HK-2 (cell line): ENCODE results near the gene TNNI2.
A peak's percentile ranks its signal among the peaks of the same experiment; 100 is the strongest.
"Not testable (repeated sequence)": the region's sequence is repeated elsewhere in the genome, so short reads cannot be mapped to it uniquely, and the experiment has no call there.

Experiments
- DNase-seq: peaks from one replicate; pipeline ENCODE4 v3.0.0-alpha.2; 2018; ENCODE audit not compliant: unreplicated experiment

TNNI2 gene

DNA sequence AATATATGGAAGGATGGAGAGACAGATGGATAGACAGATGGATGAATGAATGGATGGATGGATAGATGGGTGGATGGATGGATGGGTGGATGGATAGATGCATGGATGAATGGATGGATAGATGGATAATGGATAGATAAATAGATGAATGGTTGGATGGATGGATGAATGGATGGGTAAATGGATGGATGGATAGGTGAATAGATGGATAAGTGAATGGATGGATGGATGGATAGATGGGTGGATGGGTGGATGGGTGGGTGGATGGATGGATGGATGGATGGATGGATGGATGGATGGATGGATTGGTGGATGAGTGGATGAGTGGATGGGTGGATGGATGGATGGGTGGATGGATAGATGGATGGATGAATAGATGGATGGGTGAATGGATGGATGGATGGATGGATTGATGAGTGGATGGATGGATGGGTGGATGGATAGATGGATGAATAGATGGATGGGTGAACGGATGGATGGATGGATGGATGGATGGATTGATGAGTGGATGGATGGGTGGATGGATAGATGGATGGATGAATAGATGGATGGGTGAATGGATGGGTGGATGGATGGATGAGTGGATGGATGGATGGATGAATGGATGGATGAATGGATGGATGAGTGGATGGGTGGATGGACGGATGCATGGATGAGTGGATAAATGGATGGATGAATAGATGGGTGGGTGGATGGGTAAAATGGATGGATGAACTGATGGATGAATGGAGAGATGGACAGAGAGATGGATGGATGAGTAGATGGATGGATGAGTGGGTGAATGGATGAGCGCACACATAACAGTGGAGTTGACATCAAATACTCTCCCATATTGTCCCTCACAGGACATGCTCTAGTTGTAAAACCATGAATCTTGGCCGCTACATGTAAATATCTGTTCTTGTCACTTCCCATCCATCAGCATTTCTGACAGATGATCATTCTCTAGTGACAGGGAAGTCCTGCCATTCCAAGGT is 22.9 kb downstream of the TNNI2 start:
- no peak for DNase-seq

DNA sequence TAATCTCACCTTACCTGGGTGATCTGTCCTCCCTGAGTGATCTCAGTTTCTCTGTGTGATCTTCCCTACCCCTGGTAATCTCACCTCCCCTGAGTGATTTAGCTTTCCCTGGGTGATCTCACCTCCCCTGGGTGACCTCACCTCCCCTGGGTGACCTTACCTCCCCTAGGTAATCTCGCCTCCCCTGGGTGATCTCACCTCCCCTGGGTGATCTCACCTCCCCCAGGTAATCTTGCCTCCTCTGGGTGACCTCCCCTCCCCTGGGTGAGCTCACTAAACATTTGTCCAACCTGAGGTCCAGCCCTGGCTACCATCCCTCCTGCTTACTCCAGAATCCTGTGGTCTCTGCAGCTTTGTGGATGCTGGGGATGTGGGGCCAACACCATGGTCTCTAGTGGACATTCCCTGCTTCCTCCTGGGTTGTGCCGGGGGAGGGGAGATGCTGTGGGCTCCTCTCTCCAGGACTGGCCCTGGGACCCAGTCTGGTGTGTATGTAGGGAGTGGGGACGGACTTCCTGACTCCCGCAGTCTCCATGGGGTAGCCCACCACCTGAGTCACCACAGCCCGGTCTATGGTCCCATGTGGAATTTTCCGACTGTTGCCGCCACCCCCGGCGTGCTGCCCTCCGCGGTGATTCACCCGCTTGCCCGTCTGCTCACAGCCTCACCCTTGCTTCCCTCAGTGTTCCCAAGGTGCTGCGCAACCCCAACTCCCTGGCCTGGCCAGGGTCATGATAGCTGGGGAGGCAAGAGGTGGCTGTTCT is 24.0 kb downstream of the TNNI2 start:
- peak; percentile 62 for DNase-seq

DNA sequence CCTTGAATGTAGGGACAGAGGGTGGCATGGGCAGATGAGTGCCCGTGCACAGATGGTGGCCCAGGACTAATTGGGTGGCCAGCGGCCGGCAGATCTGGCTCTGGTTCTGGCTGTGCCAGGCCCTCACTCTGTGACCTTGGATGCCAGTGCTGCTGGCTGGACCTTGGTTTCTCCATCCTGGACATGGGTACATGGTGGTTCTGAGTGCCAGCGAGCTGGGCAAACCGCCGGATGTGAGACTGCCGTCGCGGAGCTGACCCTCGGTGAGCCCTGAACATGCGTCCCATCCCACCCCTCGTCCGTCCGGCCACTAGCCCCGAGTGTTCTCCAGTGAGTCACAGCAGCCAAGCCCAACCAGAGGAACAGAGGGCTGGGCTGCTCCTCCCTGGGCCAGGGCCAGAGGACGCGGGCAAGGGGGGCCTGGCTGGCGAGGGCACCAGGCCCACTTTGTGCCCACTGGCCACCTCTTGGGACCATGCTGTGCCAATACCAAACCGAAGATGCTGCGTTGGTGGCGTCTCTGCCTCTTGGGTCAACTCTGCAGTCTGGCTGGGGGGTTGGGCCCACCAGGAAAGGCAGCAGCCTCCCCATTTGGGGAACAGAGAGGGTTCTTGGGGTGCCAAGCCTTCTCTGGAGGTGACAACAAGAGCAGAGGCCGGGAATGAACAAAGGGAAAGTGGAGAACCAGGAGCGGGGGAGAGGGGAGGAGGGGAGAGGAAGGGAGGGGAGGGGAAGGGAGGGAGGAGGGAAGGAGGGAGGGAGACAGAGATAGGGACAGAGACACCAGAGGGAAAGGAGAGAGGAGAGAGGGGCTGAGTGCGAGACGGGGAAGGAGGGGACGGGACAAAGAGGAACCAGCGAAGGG is 24.8 kb downstream of the TNNI2 start:
- peak; percentile 82 for DNase-seq

DNA sequence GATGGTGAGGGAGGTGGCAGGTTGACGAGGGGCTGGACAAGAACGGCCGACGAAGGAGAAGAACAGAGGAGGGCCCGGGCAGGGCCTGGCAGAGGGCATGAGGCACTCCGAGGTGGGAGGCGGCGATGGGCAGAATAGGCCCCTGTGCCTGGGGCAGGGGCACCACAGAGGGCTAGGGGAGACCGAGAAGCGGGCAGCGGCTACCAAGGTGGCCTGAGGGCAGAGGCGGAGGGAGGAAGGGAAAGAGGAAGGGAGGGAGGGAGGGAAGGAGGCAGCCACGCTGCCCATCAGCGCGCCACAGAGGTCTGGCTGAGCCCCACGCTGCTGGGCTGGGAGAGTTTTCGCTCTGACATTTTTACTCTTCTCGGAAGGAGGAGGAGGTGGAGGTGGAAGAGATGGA is 25.4 kb downstream of the TNNI2 start:
- no peak for DNase-seq

DNA sequence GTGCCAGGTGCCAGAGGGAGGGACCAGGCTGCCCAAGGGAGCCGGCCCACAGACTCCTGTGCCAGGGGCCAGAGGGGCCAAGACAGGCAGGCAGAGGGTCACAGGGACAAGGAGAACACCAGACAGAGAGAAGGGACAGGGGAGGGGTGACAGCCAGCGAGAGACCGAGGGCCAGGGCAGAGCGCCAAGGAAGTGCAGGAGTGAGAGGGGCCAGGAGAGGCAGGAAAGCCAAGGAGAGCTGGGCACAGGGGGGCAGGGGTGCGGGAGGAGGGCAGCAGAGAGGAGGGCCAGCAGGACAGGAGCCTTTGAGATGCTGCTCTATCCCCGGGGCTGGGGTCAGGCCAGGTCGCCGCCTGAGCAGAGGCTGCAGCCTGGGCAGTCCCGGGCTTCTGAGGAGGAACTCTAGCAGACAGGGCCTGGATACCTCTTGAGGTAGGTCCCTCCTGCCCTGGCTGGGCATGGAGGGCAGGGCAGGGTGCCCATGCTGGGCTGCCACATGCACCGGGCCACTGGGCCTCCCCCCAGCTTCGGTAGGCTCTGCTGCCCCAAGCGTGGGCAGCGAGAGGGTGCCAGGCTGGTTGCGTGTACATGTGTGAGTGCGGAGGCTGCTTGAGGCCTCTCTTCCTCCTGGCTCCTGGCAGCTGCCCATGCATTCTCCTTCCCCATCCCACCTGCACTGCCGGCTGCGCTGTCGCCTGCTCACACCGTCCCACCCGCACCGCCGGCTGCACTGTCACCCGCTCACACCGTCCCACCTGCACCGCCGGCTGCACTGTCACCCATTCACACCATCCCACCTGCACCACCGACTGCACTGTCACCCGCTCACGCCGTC is 26.3 kb downstream of the TNNI2 start:
- no peak for DNase-seq

DNA sequence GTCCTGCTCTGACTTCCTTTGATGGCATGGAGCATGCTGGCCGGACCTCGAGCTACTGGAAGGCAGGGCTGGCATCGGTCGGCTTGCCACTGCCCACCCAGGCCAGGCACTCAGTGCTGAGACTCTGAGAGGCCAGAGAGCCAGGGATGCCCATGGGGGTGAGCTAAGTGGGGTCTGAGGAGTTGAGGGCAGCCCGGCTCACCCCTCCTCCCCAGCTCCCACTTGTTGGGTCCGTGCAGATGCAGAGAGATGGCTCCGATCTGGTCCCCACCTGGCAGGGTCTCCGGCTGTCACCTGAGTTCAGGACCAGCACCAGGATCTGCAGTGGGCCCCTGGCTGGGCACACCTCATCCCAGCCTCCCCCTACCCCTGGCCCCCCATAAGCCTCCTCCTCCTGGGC is 27.4 kb downstream of the TNNI2 start:
- no peak for DNase-seq

DNA sequence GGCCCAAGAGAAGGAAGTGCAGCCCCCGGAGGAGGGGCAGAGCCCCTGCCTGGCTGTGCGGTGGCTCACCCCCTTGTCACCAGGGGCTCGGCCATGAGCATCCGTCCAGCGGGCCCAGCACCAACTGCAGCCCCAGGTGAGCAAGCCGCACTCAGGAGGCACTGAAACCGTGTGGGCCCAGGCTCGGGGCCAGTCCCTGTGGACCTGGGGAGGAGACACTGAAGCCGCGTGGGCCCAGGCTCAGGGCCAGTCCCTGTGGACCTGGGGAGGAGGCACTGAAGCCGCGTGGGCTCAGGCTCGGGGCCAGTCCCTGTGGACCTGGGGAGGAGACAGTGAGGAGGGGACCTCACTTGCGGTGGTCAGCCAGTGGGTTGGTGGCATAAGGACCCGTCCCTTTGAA is 28.0 kb downstream of the TNNI2 start:
- no peak for DNase-seq

DNA sequence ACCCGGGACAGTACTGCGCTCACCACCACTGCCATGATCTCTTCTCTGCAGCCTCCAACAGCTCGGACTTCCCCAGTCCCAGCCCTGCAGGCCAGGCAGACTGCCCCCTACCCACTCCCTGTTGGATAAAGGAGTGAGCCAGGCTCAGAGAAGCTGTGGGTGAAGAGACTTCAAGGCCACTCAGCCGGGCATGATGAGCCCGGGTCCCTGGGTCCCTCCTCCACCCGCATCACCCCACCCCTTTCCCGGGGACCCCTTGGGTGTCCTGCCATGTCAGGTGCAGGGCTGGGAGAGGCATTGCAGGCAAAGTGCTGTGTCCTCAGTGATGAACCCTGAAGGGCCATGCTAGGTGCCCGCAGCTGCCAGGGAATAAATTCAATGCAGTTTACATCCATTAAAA is 28.6 kb downstream of the TNNI2 start:
- no peak for DNase-seq

DNA sequence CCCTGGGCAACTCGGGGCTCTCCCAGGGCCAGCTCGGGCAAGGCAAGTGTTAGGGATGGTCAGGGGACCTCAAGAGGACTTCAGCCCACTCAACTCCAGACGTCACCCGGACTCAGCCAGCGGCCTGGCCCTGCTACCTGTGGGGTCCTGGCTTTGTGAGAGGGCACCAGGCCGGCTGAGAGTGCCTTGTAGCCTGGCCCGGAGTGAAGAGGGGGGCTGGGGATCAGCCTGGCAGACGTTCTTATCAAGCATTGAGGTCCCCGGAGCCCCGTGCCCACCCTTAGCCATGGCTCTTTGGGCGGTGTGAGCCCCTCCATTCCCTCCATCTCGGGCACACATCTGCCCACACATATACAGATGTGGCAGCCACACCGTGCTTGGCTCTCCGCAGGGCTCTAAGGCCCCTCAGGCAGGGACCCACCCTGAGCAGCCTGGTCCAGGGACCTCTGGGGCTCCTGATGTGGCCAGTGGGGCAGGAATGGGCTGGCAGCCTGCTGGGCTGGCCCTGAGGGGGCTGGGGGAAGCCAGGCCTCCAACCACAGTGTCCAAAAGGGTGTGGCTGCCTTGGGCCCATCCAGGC is 29.4 kb downstream of the TNNI2 start:
- no peak for DNase-seq

DNA sequence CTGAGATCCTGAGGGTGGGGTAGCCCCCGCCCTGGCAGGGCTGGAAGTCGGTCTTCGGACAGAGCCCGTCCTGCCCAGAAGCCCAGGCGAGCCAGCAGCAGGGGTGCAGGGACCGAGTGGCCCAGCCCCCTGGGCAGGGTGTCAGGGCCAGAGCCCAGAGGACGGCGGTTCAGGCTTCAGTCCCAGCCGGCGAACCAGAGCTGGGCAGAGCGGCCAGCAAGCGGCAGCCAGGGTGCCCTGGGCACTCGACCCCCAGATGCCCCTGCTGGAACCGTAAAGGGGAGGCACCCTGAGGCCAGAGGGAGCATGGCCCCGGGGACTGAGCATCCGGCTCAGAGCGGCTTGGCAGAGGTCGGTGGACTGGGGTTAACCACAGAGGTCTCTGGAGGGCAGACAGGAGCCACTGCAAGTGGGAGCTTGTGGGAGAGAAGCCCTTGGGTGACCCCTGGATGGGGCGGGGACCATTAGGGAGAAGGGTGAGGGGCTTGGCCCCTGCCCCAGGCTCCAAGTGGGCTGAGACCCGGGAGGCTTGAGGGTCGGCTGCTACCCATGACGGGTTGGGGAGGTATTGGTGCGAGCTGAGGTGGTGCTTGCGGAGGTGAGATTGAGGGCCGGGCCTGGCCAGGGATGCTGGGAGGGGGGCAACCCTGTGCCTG is 30.0 kb downstream of the TNNI2 start:
- no peak for DNase-seq

DNA sequence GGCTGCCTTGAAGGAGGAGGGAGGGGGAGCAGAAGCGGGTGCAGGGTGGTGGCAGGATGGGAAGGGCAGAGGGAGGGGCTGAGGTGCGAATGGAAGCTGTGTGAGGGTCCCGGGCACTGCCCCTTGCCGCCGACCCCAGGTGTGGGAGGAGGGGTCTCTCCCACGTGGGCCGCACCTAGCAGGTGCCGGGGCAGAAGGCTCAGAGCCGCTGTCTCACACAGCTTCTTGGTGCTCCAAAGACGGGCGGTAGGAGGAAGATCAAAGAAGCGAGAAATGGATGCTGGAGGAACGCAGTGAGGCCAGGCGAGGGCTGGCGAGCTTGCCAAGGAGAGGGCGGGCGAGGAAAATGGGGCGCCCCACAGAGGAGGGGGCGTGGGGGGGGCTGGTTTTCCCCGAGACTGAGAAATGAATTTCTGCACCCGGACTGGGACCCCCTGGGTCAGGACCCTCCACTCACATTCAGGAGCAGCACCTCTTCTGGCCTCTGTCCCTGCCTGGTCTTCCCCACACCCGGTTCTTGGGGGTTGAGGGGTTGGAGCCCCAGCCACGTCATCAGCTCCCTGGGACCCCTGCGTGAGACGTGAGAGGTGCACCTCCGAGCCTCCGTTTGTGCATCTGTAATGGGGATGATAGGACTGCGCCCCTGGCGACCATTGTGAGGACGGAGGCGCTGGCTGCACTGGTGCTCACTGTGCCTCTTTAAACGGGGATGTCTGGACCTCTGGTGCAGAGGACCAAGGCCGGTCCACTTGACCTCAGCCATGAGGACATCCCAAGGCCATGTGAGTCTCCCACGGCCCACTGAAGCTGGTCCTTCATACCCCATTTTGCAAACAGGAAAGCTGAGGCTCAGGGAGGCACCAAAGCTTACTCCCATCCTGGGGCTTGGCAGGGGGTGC is 30.9 kb downstream of the TNNI2 start:
- no peak for DNase-seq

DNA sequence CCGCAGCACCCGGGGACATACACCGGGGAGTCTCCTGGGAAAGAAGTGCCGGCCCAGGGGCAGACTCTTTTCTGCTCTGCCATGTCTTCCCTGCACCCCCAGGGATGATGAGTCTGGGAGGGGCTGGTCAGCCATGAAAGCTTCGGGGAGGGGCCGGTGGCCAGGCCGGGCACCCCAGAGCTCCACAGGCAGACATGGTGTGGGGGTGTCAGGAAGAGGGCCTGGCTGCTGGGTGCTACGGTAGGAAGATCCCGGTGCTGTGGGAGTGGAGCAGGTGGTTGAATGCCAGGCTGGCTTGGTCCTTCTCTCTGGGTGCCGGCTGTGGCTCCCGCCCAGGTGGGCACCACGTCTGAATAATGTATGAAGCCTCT is 31.5 kb downstream of the TNNI2 start:
- DNase-seq = no peak

DNA sequence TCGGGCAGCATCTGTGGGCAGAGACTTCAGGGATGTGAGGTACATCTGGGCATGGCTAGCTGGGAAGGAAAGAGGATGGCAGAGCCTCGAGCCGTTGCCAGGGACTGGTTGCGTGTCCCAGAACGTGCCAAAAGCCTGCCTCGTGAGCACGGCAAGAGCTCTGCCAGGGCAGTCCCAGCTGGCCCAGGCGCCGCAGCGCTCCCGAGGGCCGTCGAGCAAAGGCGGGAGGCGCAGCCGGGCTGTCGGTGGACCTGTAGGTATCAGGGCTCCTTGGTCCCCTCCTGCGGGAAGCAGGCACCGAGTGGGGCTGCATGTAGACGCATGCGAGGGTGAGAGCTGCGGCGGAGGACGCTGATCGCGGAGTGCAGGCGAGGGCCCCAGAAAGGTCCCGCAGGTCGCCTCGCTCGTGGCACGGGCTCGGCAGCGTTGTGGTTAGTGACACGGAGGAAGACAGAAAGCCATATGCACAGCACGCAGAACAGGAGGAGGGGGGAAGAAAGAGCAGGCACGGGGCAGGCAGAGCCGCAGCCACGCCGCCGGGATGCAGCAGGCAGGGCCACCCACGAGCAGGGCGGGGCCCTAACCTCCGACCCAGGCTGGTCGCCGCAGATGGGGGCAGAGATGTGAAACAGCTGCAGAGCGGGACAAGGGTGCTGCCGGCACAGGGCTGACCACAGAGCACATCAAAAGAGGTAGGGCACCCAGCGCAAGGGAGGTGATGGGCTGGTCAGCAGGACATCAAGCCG is 32.1 kb downstream of the TNNI2 start:
- DNase-seq = no peak

DNA sequence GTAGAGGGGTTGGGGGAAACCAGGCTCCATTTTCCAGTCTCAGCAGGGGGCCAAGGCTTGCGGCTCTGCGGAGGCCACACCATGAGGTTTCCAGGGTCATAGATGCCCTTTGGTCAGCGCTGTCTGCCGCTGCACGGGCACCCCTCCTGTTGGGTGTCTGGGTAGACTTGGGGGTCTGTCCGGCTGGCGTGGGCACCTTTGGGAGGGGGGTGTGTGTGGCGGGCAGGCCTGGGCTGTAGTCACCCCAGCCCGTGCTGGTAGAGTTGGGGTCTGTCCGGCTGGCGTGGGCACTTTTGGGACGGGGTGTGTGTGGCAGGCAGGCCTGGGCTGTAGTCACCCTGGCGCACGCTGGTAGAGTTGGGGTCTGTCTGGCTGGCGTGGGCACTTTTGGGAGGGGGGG is 32.8 kb downstream of the TNNI2 start:
- no peak for DNase-seq

DNA sequence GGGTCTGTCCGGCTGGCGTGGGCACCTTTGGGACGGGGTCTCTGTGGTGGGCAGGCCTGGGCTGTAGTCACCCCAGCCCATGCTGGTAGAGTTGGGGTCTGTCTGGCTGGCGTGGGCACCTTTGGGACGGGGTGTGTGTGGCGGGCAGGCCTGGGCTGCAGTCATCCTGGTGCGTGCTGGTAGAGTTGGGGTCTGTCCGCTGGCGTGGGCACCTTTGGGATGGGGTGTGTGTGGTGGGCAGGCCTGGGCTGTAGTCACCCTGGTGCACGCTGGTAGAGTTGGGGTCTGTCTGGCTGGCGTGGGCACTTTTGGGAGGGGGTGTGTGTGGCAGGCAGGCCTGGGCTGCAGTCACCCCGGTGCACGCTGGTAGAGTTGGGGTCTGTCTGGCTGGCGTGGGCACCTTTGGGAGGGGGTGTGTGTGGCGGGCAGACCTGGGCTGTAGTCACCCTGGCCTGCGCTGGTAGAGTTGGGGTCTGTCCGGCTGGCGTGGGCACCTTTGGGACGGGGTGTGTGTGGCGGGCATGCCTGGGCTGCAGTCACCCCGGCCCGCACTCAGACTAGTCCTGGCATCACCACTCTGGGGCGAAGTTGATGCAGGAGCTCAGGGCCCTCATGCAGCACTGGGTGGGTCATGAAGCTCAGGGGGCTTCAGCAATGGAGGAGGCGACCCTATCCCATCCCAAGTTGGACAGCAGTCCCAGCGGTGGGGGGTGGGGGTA is 33.6 kb downstream of the TNNI2 start:
- no peak for DNase-seq

DNA sequence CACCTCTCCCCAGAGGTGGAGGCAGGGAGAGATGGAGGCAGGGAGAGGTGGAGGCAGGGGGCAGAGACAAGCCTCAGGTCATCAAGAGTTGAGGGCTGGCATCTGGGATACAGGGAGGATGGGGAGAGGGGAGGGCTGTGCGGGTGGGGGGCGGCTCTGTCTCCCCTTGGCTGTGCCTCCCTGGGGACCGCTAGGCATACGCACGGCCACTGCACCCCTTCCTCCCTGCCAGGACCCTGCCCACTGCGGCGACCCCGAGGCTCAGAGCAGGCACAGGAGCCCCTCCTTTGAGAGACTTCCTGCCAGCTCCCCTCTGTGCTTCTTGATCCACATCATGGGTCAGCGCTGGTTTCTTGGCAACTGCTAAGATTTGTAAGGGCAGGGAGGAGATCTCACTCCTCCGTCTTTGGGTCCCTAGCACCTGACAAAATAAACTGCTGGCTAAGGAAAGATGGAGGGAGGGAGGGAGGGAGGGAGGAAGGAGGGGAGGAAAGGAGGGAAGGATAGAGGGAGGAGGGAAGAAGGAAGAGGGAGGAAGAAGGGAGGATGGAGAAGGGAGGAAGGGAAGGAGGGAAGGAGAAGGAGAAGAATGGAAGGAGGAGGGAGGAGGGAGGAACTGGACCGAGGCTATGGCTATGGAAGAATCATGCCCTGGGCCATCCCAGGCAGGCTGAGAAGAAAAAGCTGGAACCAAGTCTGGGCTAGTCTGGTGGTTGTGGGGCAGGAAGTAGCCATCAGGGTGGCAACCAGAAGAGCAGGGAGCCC is 34.4 kb downstream of the TNNI2 start:
- DNase-seq = no peak

DNA sequence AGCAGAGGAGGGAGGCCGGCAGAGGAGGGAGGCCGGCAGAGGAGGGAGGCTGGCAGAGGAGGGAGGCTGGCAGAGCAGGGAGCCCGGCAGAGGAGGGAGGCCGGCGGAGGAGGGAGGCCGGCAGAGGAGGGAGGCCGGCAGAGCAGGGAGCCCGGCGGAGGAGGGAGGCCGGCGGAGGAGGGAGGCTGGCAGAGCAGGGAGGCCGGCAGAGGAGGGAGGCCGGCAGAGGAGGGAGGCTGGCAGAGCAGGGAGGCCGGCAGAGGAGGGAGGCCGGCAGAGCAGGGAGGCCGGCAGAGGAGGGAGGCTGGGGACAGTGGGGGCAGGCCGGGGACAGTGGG is 35.0 kb downstream of the TNNI2 start:
- not testable (repeated sequence) for DNase-seq
